ENCODE data around the gene NEFH. TPM values are rescaled to one million over a fixed set of nuclear protein-coding genes. Genes with fewer than 3 reads are reported as not detected.

Gene NEFH
- total and polyA plus RNA-seq, 3 experiments from 2014 or later = 1.6 to 7.1 (median 6.3) TPM

GRCh38 chr22:29470159-29470855 lies 9.7 kb upstream of the NEFH start:
- peak; percentile 48 to 69 (median 58) for DNase-seq
- H3K27ac Mint-ChIP-seq = peak overlapping the region in 1 of 8 donors; percentile 38
- CTCF ChIA-PET = interaction anchor here (0.8 to 1.1 kb wide), 2 partner anchors 10 to 11 kb away, joined by 4 to 5 read pairs; no protein-coding TSS in a partner anchor
- Histone ChIP-seq H3K4me1 (ENCODE audit: insufficient read depth, low read length) (no peaks in the 10 kb centered on the region), H3K9me3 (ENCODE audit: low read length) (no peaks in the 10 kb centered on the region), H3K36me3 (ENCODE audit: insufficient read depth, low read length) (no peaks in the 10 kb centered on the region), H3K27ac (ENCODE audit: low read depth, low read length) (no peak overlapping the region), H3K4me3 (ENCODE audit: low read length) (peak overlapping the region; percentile 47), H3K27me3 (ENCODE audit: insufficient read depth, low read length, poor library complexity, severe bottlenecking) (peaks cover 4% of the 10 kb centered on the region)
- POLR2A ChIA-PET = no interaction called here
- H3K4me1 Mint-ChIP-seq = peaks cover 3 to 8% (median 7%) of the 10 kb centered on the region in 3 donors
- H3K4me3 Mint-ChIP-seq = peak overlapping the region in 6 of 7 donors; percentile 45 to 67 (median 60)
- H3K36me3 Mint-ChIP-seq = no peaks in the 10 kb centered on the region
- no peaks in the 10 kb centered on the region for H3K9me3 Mint-ChIP-seq
- peaks cover 15 to 29% of the 10 kb centered on the region in 2 donors for H3K27me3 Mint-ChIP-seq

GRCh38 chr22:29473001-29473400 lies 7.0 kb upstream of the NEFH start:
- ChIA-PET POLR2A (no interaction called here), CTCF (no interaction called here)
- Mint-ChIP-seq H3K9me3 (no peaks in the 10 kb centered on the region), H3K27ac (peak overlapping the region in 1 of 8 donors; percentile 43), H3K4me1 (peaks cover 3 to 11% (median 8%) of the 10 kb centered on the region in 3 donors), H3K36me3 (no peaks in the 10 kb centered on the region), H3K27me3 (peaks cover 27 to 42% of the 10 kb centered on the region in 2 donors), H3K4me3 (no peak overlapping the region)
- Histone ChIP-seq H3K27me3 (ENCODE audit: insufficient read depth, low read length, poor library complexity, severe bottlenecking) (peaks cover 4% of the 10 kb centered on the region), H3K9me3 (ENCODE audit: low read length) (no peaks in the 10 kb centered on the region), H3K36me3 (ENCODE audit: insufficient read depth, low read length) (no peaks in the 10 kb centered on the region), H3K27ac (ENCODE audit: low read depth, low read length) (no peak overlapping the region), H3K4me3 (ENCODE audit: low read length) (no peak overlapping the region), H3K4me1 (ENCODE audit: insufficient read depth, low read length) (no peaks in the 10 kb centered on the region)
- DNase-seq = no peak

- H3K27ac Mint-ChIP-seq = no peak overlapping the region
- no peaks in the 10 kb centered on the region for H3K36me3 ChIP-seq (ENCODE audit: insufficient read depth, low read length)
- no peaks in the 10 kb centered on the region for H3K9me3 ChIP-seq (ENCODE audit: low read length)
- H3K27me3 ChIP-seq (ENCODE audit: insufficient read depth, low read length, poor library complexity, severe bottlenecking) = peaks cover 11% of the 10 kb centered on the region
- H3K36me3 Mint-ChIP-seq = no peaks in the 10 kb centered on the region
- ChIA-PET POLR2A (no interaction called here), CTCF (no interaction called here)
- no peaks in the 10 kb centered on the region for H3K9me3 Mint-ChIP-seq
- no peak overlapping the region for H3K4me3 Mint-ChIP-seq
- no peaks in the 10 kb centered on the region for H3K4me1 ChIP-seq (ENCODE audit: insufficient read depth, low read length)
- H3K27ac ChIP-seq (ENCODE audit: low read depth, low read length) = no peak overlapping the region
- H3K4me1 Mint-ChIP-seq = peaks cover 9 to 16% (median 13%) of the 10 kb centered on the region in 3 donors
- peaks cover 41 to 50% of the 10 kb centered on the region in 2 donors for H3K27me3 Mint-ChIP-seq
- DNase-seq = no peak
- no peak overlapping the region for H3K4me3 ChIP-seq (ENCODE audit: low read length)
Measured at GRCh38 chr22:29475550-29475949, 4.5 kb upstream of the NEFH start.

DNA sequence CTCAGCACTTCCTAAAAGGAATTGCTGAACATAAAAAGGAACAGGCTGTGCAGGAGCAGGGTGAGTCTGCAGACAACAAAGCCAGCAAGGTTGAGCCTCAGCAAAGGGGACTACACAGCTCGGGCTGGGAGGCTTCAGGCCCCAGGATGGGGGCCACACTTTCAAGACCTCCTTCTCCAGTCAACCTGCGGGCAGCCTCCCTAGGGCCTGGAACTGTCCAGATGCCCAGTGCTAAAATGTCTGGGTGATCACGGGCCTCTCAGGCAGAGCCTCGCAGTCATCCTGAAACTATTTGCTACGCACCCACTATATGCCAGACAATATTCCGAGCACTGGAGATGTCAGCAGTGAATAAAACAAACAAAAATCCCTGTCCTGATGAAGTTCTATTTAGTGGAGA lies 3.9 kb upstream of the NEFH start:
- POLR2A ChIA-PET = no interaction called here
- Histone ChIP-seq H3K27me3 (ENCODE audit: insufficient read depth, low read length, poor library complexity, severe bottlenecking) (peaks cover 8% of the 10 kb centered on the region), H3K9me3 (ENCODE audit: low read length) (no peaks in the 10 kb centered on the region), H3K4me3 (ENCODE audit: low read length) (no peak overlapping the region), H3K4me1 (ENCODE audit: insufficient read depth, low read length) (no peaks in the 10 kb centered on the region), H3K27ac (ENCODE audit: low read depth, low read length) (no peak overlapping the region), H3K36me3 (ENCODE audit: insufficient read depth, low read length) (no peaks in the 10 kb centered on the region)
- Mint-ChIP-seq H3K27ac (no peak overlapping the region), H3K36me3 (no peaks in the 10 kb centered on the region), H3K9me3 (no peaks in the 10 kb centered on the region), H3K27me3 (peaks cover 41 to 49% of the 10 kb centered on the region in 2 donors), H3K4me3 (no peak overlapping the region), H3K4me1 (peaks cover 9 to 16% (median 14%) of the 10 kb centered on the region in 3 donors)
- no peak for DNase-seq
- CTCF ChIA-PET = no interaction called here

DNA sequence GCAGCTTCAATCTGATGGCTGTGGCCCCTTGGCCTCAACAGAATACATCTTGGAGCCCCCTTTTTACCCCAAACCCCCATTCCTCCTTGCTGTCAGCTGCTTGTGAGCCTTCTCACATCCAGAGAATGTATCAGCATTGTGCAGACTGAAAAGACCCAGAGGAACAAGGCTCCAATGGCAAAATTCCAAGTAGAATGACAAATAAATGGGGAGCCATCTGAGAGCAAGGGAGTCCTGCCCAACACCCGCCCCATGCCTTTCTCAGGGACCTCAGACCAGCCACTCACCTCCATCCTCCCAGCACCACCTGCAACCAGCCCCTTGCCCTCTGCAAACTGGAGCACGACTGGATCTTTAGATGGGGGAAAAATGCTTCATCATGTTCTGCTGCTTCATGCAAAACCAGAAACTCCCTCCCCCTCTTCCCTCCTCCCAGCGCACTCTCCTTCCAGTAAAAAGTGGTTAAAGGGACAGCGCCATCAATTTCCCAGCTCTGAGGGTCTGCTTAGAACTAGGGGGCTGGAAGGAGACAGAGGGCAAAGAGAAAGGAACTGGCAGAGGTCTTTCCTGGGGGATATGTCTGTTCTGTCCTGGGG lies 2.2 kb upstream of the NEFH start:
- no peaks in the 10 kb centered on the region for H3K36me3 ChIP-seq (ENCODE audit: insufficient read depth, low read length)
- no peaks in the 10 kb centered on the region for H3K9me3 ChIP-seq (ENCODE audit: low read length)
- peak overlapping the region in 1 of 7 donors; percentile 11 for H3K4me3 Mint-ChIP-seq
- ChIA-PET CTCF (no interaction called here), POLR2A (no interaction called here)
- H3K4me1 ChIP-seq (ENCODE audit: insufficient read depth, low read length) = no peaks in the 10 kb centered on the region
- no peak overlapping the region for H3K4me3 ChIP-seq (ENCODE audit: low read length)
- H3K27me3 Mint-ChIP-seq = peaks cover 42 to 60% of the 10 kb centered on the region in 2 donors
- H3K27ac ChIP-seq (ENCODE audit: low read depth, low read length) = no peak overlapping the region
- peaks cover 13 to 24% (median 20%) of the 10 kb centered on the region in 3 donors for H3K4me1 Mint-ChIP-seq
- H3K27ac Mint-ChIP-seq = no peak overlapping the region
- peaks cover 7% of the 10 kb centered on the region for H3K27me3 ChIP-seq (ENCODE audit: insufficient read depth, low read length, poor library complexity, severe bottlenecking)
- no peaks in the 10 kb centered on the region for H3K9me3 Mint-ChIP-seq
- DNase-seq = no peak
- peaks cover 0 to 2% (median 0%) of the 10 kb centered on the region in 3 donors for H3K36me3 Mint-ChIP-seq

DNA sequence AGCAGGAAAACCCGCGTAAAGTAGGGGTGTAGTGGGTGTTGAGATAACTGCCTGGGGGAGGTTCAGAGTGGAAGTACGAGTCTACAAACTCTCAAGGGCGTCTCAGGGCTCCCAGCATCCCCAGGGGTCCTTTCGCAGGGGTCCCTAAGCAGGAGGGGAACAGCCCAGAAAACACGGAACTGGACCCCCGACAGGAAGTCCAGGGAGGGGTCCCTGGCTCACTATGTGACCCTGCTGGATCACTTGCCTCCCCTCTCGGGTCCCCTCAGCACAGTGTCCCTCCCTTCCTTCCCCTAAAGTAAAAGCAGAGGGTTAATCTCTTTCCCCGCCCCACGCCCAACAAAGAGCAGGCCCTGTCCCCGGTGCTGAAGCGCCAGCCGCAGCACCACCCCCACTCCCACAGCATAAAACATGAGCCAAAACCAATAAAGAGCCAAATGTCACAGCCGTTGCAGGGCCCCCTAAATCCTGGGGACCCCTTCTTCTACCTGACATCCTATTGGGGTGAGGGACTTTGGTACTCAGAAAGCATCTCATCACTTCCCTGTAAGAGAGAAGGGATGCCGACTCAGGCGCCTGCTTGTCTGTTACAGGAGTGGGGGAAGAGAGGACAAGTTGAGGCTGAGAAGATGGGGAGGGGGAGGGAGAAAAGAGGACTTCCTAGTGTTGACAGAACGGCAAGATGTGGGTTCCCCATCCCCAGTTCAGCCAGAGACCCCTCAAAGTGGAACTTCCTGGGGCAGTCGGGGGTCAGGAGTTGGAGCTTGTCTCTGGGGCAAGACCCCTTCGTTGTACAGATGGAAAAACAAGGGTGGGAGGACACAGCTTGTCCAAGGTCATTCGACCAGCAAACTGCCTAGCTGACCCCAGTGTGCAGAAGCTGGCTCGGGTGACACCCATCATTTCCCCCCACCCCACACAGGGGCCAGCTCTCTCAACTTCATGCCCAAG lies 1.4 kb upstream of the NEFH start:
- Mint-ChIP-seq H3K27ac (peak overlapping the region in 1 of 8 donors; percentile 53), H3K27me3 (peaks cover 38 to 58% of the 10 kb centered on the region in 2 donors), H3K36me3 (peaks cover 0 to 2% (median 0%) of the 10 kb centered on the region in 3 donors), H3K4me3 (peak overlapping the region in 5 of 7 donors; percentile 19 to 50 (median 34)), H3K4me1 (peaks cover 13 to 24% (median 20%) of the 10 kb centered on the region in 3 donors), H3K9me3 (no peaks in the 10 kb centered on the region)
- Histone ChIP-seq H3K9me3 (ENCODE audit: low read length) (no peaks in the 10 kb centered on the region), H3K4me1 (ENCODE audit: insufficient read depth, low read length) (no peaks in the 10 kb centered on the region), H3K27me3 (ENCODE audit: insufficient read depth, low read length, poor library complexity, severe bottlenecking) (peaks cover 7% of the 10 kb centered on the region), H3K36me3 (ENCODE audit: insufficient read depth, low read length) (no peaks in the 10 kb centered on the region), H3K27ac (ENCODE audit: low read depth, low read length) (no peak overlapping the region), H3K4me3 (ENCODE audit: low read length) (no peak overlapping the region)
- POLR2A ChIA-PET = no interaction called here
- peak in 1 of 5 donors; percentile 20 for DNase-seq
- CTCF ChIA-PET = interaction anchor here (0.7 kb wide), 1 partner anchor 41 kb away, joined by 4 read pairs; the partner anchor contains the start of gene RFPL1

DNA sequence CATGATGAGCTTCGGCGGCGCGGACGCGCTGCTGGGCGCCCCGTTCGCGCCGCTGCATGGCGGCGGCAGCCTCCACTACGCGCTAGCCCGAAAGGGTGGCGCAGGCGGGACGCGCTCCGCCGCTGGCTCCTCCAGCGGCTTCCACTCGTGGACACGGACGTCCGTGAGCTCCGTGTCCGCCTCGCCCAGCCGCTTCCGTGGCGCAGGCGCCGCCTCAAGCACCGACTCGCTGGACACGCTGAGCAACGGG lies 169 bp downstream of the NEFH start:
- peaks cover 7% of the 10 kb centered on the region for H3K27me3 ChIP-seq (ENCODE audit: insufficient read depth, low read length, poor library complexity, severe bottlenecking)
- Mint-ChIP-seq H3K4me3 (no peak overlapping the region), H3K27ac (no peak overlapping the region), H3K36me3 (peaks cover 0 to 2% (median 0%) of the 10 kb centered on the region in 3 donors), H3K27me3 (peaks cover 37 to 54% of the 10 kb centered on the region in 2 donors), H3K4me1 (peaks cover 13 to 24% (median 20%) of the 10 kb centered on the region in 3 donors), H3K9me3 (no peaks in the 10 kb centered on the region)
- no peak overlapping the region for H3K27ac ChIP-seq (ENCODE audit: low read depth, low read length)
- no peaks in the 10 kb centered on the region for H3K4me1 ChIP-seq (ENCODE audit: insufficient read depth, low read length)
- no peak overlapping the region for H3K4me3 ChIP-seq (ENCODE audit: low read length)
- no peaks in the 10 kb centered on the region for H3K36me3 ChIP-seq (ENCODE audit: insufficient read depth, low read length)
- H3K9me3 ChIP-seq (ENCODE audit: low read length) = no peaks in the 10 kb centered on the region
- POLR2A ChIA-PET = interaction anchor here (1.2 kb wide), 1 partner anchor 73 kb away, joined by 3 read pairs; the partner anchor contains the start of gene THOC5
- CTCF ChIA-PET = no interaction called here
- no peak for DNase-seq

All from CD8-positive, alpha-beta memory T cell (primary cell).